CD4-positive, alpha-beta T cell treated with Interleukin-17A for 4 hours (primary cell): Measurements from ENCODE around the gene GTF2H2C.
"Not testable (repeated sequence)": the region's sequence is repeated elsewhere in the genome, so short reads cannot be mapped to it uniquely, and the experiment has no call there.

Experiments
- DNase-seq: peaks from one replicate; pipeline ENCODE4 v3.0.0-alpha.2; 2020; ENCODE audit warnings: mixed read lengths

The GTF2H2C gene

DNA sequence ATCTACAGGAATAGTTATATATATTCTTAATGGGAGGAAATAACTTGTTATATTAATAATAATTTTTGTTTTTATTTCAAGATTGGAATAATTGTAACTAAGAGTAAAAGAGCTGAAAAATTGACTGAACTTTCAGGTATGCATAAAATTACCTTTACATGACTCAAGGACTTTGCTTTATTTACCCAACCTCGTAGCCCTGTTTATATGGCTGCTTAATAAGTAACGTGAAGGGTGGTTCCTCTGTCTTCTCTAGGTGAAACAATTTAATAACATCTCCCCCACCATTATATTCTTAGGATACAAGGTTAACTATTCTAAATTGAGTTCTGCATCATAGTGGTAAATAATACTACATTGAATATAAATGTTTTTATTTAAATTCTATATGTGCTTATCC lies 8.1 kb downstream of the GTF2H2C start:
- not testable (repeated sequence) for DNase-seq

DNA sequence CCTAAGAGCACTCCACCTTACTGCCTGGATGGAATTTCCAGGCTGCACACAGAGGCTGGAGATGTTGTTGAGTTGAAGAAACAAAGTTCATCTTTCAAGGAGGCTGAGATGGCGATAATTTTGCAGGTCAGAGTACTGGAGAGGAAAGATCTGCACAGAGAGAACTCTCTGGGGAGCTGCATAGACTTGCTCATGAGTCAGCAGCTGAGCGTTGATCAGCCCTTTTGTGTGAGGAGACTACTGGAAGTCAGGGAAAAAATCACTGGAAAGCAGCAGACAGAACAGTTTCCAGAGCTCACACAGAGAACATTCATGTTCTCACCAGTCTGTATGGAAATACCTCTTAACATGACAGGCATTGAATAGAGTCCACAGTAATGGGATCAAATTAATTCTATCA lies 23.4 kb downstream of the GTF2H2C start:
- DNase-seq: not testable (repeated sequence)

DNA sequence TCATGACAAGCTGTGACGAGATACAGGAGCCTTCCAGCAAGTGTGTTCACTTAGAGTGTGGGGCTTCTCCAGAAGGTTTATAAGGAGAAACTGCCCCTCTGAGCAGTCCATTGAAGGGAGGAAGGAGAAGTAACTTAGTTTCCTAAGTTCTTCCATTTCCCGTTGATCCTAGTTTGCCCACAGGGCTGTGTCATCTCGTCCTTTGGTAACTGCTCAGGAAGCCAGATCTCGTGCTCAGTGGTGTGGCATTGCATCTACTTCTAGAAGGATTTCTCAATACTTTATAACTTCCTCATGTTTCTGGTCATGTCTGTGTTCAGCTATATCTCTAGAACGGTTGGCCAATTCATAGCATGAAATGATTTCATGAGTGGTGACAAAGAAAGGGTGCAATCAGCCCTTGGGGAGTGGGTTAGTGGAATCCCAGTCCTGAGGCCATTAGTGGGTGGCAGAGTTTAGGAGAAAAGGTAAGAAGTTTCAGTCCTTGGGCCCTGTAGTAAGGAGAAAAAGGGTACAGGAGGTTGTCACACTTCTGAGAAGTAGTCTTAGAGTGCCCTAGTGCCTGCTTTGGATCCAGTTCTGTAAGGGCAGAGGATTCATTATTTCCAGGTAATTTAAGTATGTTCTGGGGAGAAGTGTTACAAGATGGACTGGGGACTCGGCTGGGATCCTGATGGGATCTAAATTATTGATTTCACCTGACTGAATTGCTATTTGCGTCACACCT lies 36.3 kb downstream of the GTF2H2C start:
- DNase-seq: not testable (repeated sequence)

DNA sequence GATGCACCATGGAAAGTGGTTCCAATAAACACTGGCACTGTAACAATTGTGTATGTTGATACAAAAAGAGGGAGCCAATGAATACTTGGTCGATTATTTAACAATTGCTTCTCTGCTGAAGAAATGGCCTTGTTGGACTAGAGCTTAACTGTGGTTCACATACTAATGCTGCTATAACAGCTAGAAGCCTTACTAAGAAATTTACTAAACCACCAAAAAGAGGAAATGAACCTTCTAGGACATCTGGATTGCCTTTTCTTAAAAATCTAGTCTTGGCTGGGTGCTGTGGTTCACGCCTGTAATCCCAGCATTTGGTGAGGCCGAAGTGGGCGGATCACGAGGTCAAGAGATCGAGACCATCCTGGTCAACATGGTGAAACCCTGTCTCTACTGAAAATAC lies 42.0 kb downstream of the GTF2H2C start:
- DNase-seq: not testable (repeated sequence)

DNA sequence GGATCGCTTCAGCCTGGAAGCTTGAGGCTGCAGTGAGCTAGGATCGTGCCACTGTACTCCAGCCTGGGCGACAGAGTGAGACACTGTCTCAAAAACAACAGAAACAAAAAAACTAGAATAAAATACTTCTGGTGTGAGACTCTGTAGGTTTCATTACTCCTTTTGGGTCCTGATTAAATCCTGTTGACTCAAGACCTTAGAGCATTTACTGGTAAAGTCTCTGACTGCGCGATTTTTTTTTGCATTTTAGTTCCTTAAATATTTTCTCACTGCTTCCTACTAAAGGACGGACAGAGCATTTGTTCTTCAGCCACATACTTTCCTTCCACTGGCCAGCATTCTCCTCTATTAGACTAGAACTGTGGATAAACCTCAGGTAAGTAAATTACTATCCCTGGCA lies 46.8 kb downstream of the GTF2H2C start:
- not testable (repeated sequence) for DNase-seq

GRCh38 chr5:69607750-69608149 lies 47.8 kb downstream of the GTF2H2C start:
- DNase-seq: not testable (repeated sequence)

- not testable (repeated sequence) for DNase-seq
These were observed 49.0 kb downstream of the GTF2H2C start for GRCh38 chr5:69608861-69609496.

GRCh38 chr5:69614843-69615242 lies 54.9 kb downstream of the GTF2H2C start:
- DNase-seq: not testable (repeated sequence)

DNA sequence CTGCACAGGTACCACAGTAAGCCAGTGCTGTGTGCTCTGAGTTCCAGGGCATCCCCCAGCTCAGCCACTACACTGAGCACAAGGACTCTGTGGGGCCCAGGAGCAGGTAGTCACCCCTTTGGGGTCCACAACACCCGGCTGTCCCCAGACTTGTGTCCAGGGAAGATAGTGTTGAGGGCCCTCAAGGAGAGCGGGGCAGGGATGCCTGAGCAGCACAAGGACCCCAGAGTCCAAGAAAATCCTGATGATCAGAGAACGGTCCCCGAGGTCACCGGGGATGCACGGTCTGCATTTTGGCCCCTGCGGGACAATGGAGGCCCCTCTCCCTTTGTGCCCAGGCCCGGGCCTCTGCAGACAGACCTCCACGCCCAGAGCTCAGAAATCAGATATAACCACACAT lies 71.9 kb downstream of the GTF2H2C start:
- not testable (repeated sequence) for DNase-seq
